Liver (tissue), 9 donors: ENCODE measurements around the gene GGN. TPM values are rescaled to one million over a fixed set of nuclear protein-coding genes. Genes with fewer than 3 reads are reported as not detected.

ENCODE experiments used
- DNase-seq: peaks from one replicate; pipeline ENCODE4 v3.0.0-alpha.2; 2017; ENCODE audit warnings: low spot score
- H3K27ac ChIP-seq, 2 donors: one replicate each; pipeline ENCODE4 v1.7.0; 2013; ENCODE audit warnings: inconsistent platforms in 2 of 2, low read length in 2 of 2, control low read depth in 1 of 2, low read depth in 1 of 2, mild to moderate bottlenecking in 1 of 2
- H3K27me3 ChIP-seq, 4 donors: one replicate each; pipeline versions ENCODE4 v1.6.1 to v1.7.0; 2013; ENCODE audit warnings: low read length in 3 of 4, inconsistent platforms in 1 of 4, mild to moderate bottlenecking in 1 of 4, moderate library complexity in 1 of 4; ENCODE audit not compliant: control insufficient read depth in 4 of 4, insufficient read depth in 4 of 4
- H3K36me3 ChIP-seq, 4 donors: one replicate each; pipeline versions ENCODE4 v1.6.1 to v1.7.0; 2013; ENCODE audit warnings: low read length in 3 of 4, mild to moderate bottlenecking in 3 of 4, low read depth in 1 of 4, moderate library complexity in 1 of 4; ENCODE audit not compliant: control insufficient read depth in 4 of 4, insufficient read depth in 3 of 4
- H3K4me1 ChIP-seq, 4 donors: one replicate each; pipeline versions ENCODE4 v1.6.1 to v1.7.0; 2013; ENCODE audit warnings: low read length in 3 of 4, mild to moderate bottlenecking in 3 of 4, moderate library complexity in 1 of 4; ENCODE audit not compliant: control insufficient read depth in 4 of 4, insufficient read depth in 4 of 4
- H3K4me3 ChIP-seq, 3 donors: one replicate each; pipeline versions ENCODE4 v1.6.1 to v1.7.0; 2013; ENCODE audit warnings: low read length in 3 of 3, control low read depth in 1 of 3, low read depth in 1 of 3, mild to moderate bottlenecking in 1 of 3
- H3K9ac ChIP-seq, 2 donors: one replicate each; pipeline ENCODE4 v1.7.0; 2013; ENCODE audit warnings: low read length in 2 of 2, mild to moderate bottlenecking in 2 of 2, moderate library complexity in 2 of 2, control low read depth in 1 of 2, low read depth in 1 of 2
- H3K9me3 ChIP-seq, 4 donors: one replicate each; pipeline versions ENCODE4 v1.6.1 to v1.7.0; 2013; ENCODE audit warnings: low read length in 3 of 4; ENCODE audit not compliant: control insufficient read depth in 4 of 4
- EGR1 ChIP-seq, 2 donors: IDR thresholded peaks; 2 replicates each; pipeline ENCODE4 v1.6.1; 2016 to 2018; ENCODE audit warnings: antibody characterized with exemption in 2 of 2, low read depth in 2 of 2
- FOXA1 ChIP-seq: IDR thresholded peaks from 2 replicates; pipeline ENCODE4 v1.6.1; 2016; ENCODE audit warnings: antibody characterized with exemption
- FOXA2 ChIP-seq: IDR thresholded peaks from 2 replicates; pipeline ENCODE4 v1.6.1; 2016; ENCODE audit warnings: antibody characterized with exemption
- GABPA ChIP-seq, 2 donors: IDR thresholded peaks in 1 of 2; conservative IDR thresholded peaks in 1 of 2; 2 replicates each; pipeline ENCODE4 v1.6.1; 2016; ENCODE audit warnings: antibody characterized with exemption in 2 of 2, mild to moderate bottlenecking in 1 of 2, moderate library complexity in 1 of 2
- HNF4A ChIP-seq, 2 donors: conservative IDR thresholded peaks; 2 replicates each; pipeline ENCODE4 v1.6.1; 2016; ENCODE audit warnings: antibody characterized with exemption in 2 of 2, mild to moderate bottlenecking in 2 of 2
- HNF4G ChIP-seq: IDR thresholded peaks from 2 replicates; pipeline ENCODE4 v1.6.1; 2016; ENCODE audit warnings: antibody characterized with exemption
- JUND ChIP-seq, 2 donors: IDR thresholded peaks; 2 replicates each; pipeline ENCODE4 v1.6.1; 2016; ENCODE audit warnings: antibody characterized with exemption in 2 of 2
- NR2F2 ChIP-seq: IDR thresholded peaks from 2 replicates; pipeline ENCODE4 v1.6.1; 2016; ENCODE audit warnings: antibody characterized with exemption
- RAD21 ChIP-seq, 2 donors: IDR thresholded peaks; 2 replicates each; pipeline ENCODE4 v1.6.1; 2016; ENCODE audit warnings: antibody characterized with exemption in 2 of 2, mild to moderate bottlenecking in 2 of 2
- RXRA ChIP-seq, 2 donors: IDR thresholded peaks; 2 replicates each; pipeline ENCODE4 v1.6.1; 2017 to 2018; ENCODE audit warnings: antibody characterized with exemption in 2 of 2, mild to moderate bottlenecking in 1 of 2
- SP1 ChIP-seq: IDR thresholded peaks from 2 replicates; pipeline ENCODE4 v1.6.1; 2018; ENCODE audit warnings: antibody characterized with exemption, mild to moderate bottlenecking
- TAF1 ChIP-seq: conservative IDR thresholded peaks from 2 replicates; pipeline ENCODE4 v1.6.1; 2016; ENCODE audit warnings: antibody characterized with exemption, mild to moderate bottlenecking
- YY1 ChIP-seq: IDR thresholded peaks from 2 replicates; pipeline ENCODE4 v1.6.1; 2016; ENCODE audit warnings: antibody characterized with exemption, mild to moderate bottlenecking
- WGBS: extraction: QIAGEN DNeasy Blood & Tissue Kit; methylation state at CpG from one replicate; pipeline ENCODE4 v1.1.7; 2013; 5-methylcytosine and 5-hydroxymethylcytosine counted together
- polyA plus RNA-seq, 2 donors: library from polyadenylated mRNA; stranded (reverse) in 1 of 2; unstranded in 1 of 2; fragments of 200-250 nt in 1 of 2; fragments of >200 nt in 1 of 2; fragmentation: Nextera tagmentation in 1 of 2; extraction: Ambion mirVana in 1 of 2; gene quantifications; one replicate each; pipeline versions ENCODE4 v1.2.1 to v1.2.3, GENCODE V29; 2013 to 2015
- total RNA-seq, 2 donors: library from RNA; depleted of rRNA; stranded (reverse); fragments of >200 nt; gene quantifications; one replicate each; pipeline ENCODE4 v1.2.3, GENCODE V29; 2014
- TF ChIP-seq, protein P1 (sequence below): IDR thresholded peaks from 2 replicates; pipeline ENCODE4 v1.6.1; 2016; ENCODE audit warnings: antibody characterized with exemption, mild to moderate bottlenecking
- TF ChIP-seq, protein P2 (sequence below): fragments of 150-350 bp; IDR thresholded peaks from 2 replicates; pipeline ENCODE4 v1.5.1; 2017; ENCODE audit warnings: improper control_type of control experiment, low read depth, low read length; ENCODE audit not compliant: missing input control
- TF ChIP-seq, protein P3 (sequence below): IDR thresholded peaks from 2 replicates; pipeline ENCODE4 v1.6.1; 2016; ENCODE audit warnings: antibody characterized with exemption
- TF ChIP-seq, protein P4 (sequence below): IDR thresholded peaks from 2 replicates; pipeline ENCODE4 v1.6.1; 2016; ENCODE audit warnings: antibody characterized with exemption
- TF ChIP-seq, protein P5 (sequence below): IDR thresholded peaks from 2 replicates; pipeline ENCODE4 v1.6.1; 2016; ENCODE audit warnings: antibody characterized with exemption
- donor health status: healthy.
- donor health status: healthy.
- donor health status: healthy.
- donor health status: healthy.
- donor health status: healthy.

Gene GGN
- total and polyA plus RNA-seq, 4 donors = not detected

DNA sequence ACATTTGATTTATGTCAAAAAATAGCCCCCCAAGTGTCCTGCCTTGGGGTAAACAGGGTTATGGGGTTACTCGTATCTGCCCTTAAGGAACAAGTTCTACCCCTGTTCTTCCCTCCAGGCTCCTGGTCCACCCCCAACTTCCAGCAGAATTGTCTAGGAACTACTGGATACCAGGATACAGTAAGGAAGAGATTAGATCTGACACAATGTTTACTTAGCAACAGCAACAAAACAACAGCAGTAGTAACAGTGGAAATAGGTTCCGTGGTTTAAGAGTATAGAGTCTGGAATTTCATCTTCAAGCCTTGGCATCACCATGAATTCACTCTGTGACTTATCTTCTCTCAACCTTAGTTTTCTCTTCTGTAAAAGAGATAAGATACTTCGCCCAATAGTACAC lies 13.3 kb upstream of the GGN start:
- Histone ChIP-seq H3K9ac (no peak overlapping the region), H3K27ac (no peak overlapping the region), H3K36me3 (no peaks in the 10 kb centered on the region), H3K27me3 (no peaks in the 10 kb centered on the region), H3K4me3 (no peak overlapping the region), H3K4me1 (peaks cover 0 to 7% (median 3%) of the 10 kb centered on the region in 4 donors), H3K9me3 (no peaks in the 10 kb centered on the region)
- DNase-seq = no peak
- TF ChIP-seq NR2F2 (no peak), TAF1 (no peak), SP1 (no peak), HNF4A (conservative IDR thresholded peaks at IDR 0.05) (no peak)
- TF ChIP-seq, protein P1, sequence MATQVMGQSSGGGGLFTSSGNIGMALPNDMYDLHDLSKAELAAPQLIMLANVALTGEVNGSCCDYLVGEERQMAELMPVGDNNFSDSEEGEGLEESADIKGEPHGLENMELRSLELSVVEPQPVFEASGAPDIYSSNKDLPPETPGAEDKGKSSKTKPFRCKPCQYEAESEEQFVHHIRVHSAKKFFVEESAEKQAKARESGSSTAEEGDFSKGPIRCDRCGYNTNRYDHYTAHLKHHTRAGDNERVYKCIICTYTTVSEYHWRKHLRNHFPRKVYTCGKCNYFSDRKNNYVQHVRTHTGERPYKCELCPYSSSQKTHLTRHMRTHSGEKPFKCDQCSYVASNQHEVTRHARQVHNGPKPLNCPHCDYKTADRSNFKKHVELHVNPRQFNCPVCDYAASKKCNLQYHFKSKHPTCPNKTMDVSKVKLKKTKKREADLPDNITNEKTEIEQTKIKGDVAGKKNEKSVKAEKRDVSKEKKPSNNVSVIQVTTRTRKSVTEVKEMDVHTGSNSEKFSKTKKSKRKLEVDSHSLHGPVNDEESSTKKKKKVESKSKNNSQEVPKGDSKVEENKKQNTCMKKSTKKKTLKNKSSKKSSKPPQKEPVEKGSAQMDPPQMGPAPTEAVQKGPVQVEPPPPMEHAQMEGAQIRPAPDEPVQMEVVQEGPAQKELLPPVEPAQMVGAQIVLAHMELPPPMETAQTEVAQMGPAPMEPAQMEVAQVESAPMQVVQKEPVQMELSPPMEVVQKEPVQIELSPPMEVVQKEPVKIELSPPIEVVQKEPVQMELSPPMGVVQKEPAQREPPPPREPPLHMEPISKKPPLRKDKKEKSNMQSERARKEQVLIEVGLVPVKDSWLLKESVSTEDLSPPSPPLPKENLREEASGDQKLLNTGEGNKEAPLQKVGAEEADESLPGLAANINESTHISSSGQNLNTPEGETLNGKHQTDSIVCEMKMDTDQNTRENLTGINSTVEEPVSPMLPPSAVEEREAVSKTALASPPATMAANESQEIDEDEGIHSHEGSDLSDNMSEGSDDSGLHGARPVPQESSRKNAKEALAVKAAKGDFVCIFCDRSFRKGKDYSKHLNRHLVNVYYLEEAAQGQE = no peak
- TF ChIP-seq, protein P2, sequence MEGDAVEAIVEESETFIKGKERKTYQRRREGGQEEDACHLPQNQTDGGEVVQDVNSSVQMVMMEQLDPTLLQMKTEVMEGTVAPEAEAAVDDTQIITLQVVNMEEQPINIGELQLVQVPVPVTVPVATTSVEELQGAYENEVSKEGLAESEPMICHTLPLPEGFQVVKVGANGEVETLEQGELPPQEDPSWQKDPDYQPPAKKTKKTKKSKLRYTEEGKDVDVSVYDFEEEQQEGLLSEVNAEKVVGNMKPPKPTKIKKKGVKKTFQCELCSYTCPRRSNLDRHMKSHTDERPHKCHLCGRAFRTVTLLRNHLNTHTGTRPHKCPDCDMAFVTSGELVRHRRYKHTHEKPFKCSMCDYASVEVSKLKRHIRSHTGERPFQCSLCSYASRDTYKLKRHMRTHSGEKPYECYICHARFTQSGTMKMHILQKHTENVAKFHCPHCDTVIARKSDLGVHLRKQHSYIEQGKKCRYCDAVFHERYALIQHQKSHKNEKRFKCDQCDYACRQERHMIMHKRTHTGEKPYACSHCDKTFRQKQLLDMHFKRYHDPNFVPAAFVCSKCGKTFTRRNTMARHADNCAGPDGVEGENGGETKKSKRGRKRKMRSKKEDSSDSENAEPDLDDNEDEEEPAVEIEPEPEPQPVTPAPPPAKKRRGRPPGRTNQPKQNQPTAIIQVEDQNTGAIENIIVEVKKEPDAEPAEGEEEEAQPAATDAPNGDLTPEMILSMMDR = no peak
- TF ChIP-seq, protein P3, sequence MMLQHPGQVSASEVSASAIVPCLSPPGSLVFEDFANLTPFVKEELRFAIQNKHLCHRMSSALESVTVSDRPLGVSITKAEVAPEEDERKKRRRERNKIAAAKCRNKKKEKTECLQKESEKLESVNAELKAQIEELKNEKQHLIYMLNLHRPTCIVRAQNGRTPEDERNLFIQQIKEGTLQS = no peak
- WGBS = 77% methylated on average over 3 of the region's 3 CpGs

DNA sequence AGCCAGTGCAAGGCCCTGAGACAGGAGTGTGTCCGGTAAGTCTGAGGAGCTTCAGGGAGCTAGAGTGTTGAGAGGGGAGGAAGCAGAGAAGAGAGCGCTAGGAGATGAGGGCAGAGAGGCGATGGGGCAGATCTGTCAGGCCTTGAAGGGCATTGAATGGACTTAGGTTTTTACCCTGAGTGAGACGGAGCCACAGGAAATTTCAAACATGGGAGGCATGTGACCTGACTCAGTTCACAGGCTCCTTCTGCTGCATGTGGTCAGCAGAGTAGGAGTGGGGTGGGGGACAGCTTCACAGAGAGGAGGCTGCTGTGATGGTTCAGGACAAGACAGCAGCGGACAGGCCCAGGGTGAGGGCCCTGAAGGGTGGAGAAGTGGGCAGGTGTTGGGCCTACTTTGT lies 12.5 kb upstream of the GGN start:
- H3K9me3 ChIP-seq = no peaks in the 10 kb centered on the region
- WGBS = 77% methylated on average over 5 of the region's 5 CpGs
- no peak for TF ChIP-seq FOXA2
- TF ChIP-seq, protein P2 = no peak
- no peak for TF ChIP-seq GABPA (IDR thresholded peaks at IDR 0.05 in 1 of 2, conservative IDR thresholded peaks at IDR 0.05 in 1 of 2)
- no peak for TF ChIP-seq FOXA1
- no peak for TF ChIP-seq RAD21 (IDR thresholded peaks at IDR 0.05)
- no peak for TF ChIP-seq TAF1
- TF ChIP-seq NR2F2 = no peak
- TF ChIP-seq, protein P1 = no peak
- no peak for TF ChIP-seq SP1
- TF ChIP-seq, protein P4, sequence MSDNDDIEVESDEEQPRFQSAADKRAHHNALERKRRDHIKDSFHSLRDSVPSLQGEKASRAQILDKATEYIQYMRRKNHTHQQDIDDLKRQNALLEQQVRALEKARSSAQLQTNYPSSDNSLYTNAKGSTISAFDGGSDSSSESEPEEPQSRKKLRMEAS = no peak
- TF ChIP-seq YY1 = no peak
- TF ChIP-seq HNF4A (conservative IDR thresholded peaks at IDR 0.05) = no peak
- no peak for TF ChIP-seq HNF4G
- TF ChIP-seq, protein P5, sequence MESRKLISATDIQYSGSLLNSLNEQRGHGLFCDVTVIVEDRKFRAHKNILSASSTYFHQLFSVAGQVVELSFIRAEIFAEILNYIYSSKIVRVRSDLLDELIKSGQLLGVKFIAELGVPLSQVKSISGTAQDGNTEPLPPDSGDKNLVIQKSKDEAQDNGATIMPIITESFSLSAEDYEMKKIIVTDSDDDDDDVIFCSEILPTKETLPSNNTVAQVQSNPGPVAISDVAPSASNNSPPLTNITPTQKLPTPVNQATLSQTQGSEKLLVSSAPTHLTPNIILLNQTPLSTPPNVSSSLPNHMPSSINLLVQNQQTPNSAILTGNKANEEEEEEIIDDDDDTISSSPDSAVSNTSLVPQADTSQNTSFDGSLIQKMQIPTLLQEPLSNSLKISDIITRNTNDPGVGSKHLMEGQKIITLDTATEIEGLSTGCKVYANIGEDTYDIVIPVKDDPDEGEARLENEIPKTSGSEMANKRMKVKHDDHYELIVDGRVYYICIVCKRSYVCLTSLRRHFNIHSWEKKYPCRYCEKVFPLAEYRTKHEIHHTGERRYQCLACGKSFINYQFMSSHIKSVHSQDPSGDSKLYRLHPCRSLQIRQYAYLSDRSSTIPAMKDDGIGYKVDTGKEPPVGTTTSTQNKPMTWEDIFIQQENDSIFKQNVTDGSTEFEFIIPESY = no peak
- TF ChIP-seq, protein P3 = no peak
- no peak for TF ChIP-seq RXRA (IDR thresholded peaks at IDR 0.05)
- no peak for TF ChIP-seq EGR1 (IDR thresholded peaks at IDR 0.05; ENCODE audit: low read depth in 2 of 2)
- no peak for TF ChIP-seq JUND (IDR thresholded peaks at IDR 0.05)
- H3K9ac ChIP-seq = no peak overlapping the region
- no peaks in the 10 kb centered on the region for H3K36me3 ChIP-seq
- no peak overlapping the region for H3K27ac ChIP-seq
- H3K4me1 ChIP-seq = peaks cover 0 to 7% (median 3%) of the 10 kb centered on the region in 4 donors
- H3K4me3 ChIP-seq = no peak overlapping the region
- no peak for DNase-seq
- no peaks in the 10 kb centered on the region for H3K27me3 ChIP-seq
